OCI-M2 (cell line): ENCODE results near the gene PCDHA3.
"Not testable (repeated sequence)": the region's sequence is repeated elsewhere in the genome, so short reads cannot be mapped to it uniquely, and the experiment has no call there.

Experiments
- DNase-seq: peaks from one replicate; lab custom pipeline; 2025; ENCODE audit not compliant: unreplicated experiment; lab: John Stamatoyannopoulos, UW

The PCDHA3 gene

GRCh38 chr5:140808889-140809291 is 8.0 kb downstream of the PCDHA3 start:
- DNase-seq, result no peak

GRCh38 chr5:140821375-140822280 is 20.8 kb downstream of the PCDHA3 start, which contains the start of gene PCDHA5:
Gene PCDHA5, plus strand, starts transcription at chr5:140821613.
- DNase-seq, result no peak

GRCh38 chr5:140822281-140822629 is 21.4 kb downstream of the PCDHA3 start:
- no peak for DNase-seq

- not testable (repeated sequence) for DNase-seq
These were observed 22.1 kb downstream of the PCDHA3 start for GRCh38 chr5:140822969-140823368.

- DNase-seq, result no peak
These were observed 22.6 kb downstream of the PCDHA3 start for GRCh38 chr5:140823475-140823874.

- no peak for DNase-seq
These were observed 27.0 kb downstream of the PCDHA3 start, which contains the start of gene PCDHA6 for GRCh38 chr5:140827704-140828361. Gene PCDHA6, plus strand, starts transcription at chr5:140827960. Its CDS starts 132 bp downstream, at chr5:140828092.

- DNase-seq, result no peak
These were observed 27.5 kb downstream of the PCDHA3 start for GRCh38 chr5:140828362-140828737.

- not testable (repeated sequence) for DNase-seq
These were observed 28.9 kb downstream of the PCDHA3 start for GRCh38 chr5:140829511-140830501.

- no peak for DNase-seq
These were observed 33.1 kb downstream of the PCDHA3 start, which contains the start of gene PCDHA7 for GRCh38 chr5:140833993-140834392. Gene PCDHA7, plus strand, starts transcription at chr5:140834269. Its CDS starts 115 bp downstream, at chr5:140834384.

- DNase-seq, result not testable (repeated sequence)
These were observed 33.7 kb downstream of the PCDHA3 start for GRCh38 chr5:140834439-140835008.

GRCh38 chr5:140835622-140836510 is 35.0 kb downstream of the PCDHA3 start:
- DNase-seq, result no peak

- no peak for DNase-seq
These were observed 40.4 kb downstream of the PCDHA3 start, which contains the start of gene PCDHA8 for GRCh38 chr5:140840978-140841962. Gene PCDHA8, plus strand, starts transcription at chr5:140841187. Its CDS starts 135 bp downstream, at chr5:140841322.

- no peak for DNase-seq
These were observed 42.2 kb downstream of the PCDHA3 start for GRCh38 chr5:140842798-140843733.

- not testable (repeated sequence) for DNase-seq
These were observed 47.6 kb downstream of the PCDHA3 start, which contains the start of gene PCDHA9 for GRCh38 chr5:140848139-140849102. Gene PCDHA9, plus strand, starts transcription at chr5:140848382. Its CDS starts 114 bp downstream, at chr5:140848496.

GRCh38 chr5:140849831-140850634 is 49.2 kb downstream of the PCDHA3 start:
- not testable (repeated sequence) for DNase-seq
